Activated CD4-positive, alpha-beta T cell treated with anti-CD3 and anti-CD28 coated beads for 4 hours (primary cell): Measurements from ENCODE around the gene PCCB.
"Not testable (repeated sequence)": the region's sequence is repeated elsewhere in the genome, so short reads cannot be mapped to it uniquely, and the experiment has no call there.

ENCODE experiments used
- DNase-seq, 2 donors: peaks; one replicate each; pipeline ENCODE4 v3.0.0-alpha.2; 2020

The PCCB gene

DNA sequence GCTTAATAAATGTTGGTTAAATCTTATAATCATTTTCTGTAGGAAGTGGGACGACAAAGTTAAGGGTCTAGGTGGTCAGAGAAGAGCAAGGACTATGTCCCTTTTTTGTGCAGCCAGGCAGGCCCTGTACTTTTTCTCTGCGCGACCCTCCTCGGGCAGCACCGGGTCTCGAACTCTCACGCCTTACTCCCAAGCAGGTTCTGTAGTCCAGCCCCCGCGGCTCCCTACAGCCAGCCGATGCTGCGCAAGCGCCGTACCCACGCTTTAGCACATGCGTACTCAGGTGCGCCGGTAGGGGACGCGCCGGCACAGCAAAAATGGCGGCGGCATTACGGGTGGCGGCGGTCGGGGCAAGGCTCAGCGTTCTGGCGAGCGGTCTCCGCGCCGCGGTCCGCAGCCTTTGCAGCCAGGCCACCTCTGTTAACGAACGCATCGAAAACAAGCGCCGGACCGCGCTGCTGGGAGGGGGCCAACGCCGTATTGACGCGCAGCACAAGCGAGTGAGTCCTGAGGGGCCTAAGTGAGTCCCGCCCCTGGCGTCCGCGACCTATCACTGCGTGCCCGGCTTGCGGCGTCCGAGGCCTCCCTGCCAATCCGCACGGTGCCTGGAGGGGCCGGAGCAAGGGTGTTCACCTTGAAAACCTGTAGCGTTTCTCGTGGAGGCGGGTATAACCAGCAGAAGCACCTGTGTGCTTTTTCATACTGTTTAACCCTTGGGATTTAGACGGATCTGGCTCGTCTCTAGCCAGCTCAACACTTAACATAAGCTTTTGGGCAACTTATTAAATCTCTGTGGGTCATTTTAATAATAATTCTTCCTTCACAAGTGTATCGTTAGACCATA, at the start of gene PCCB:
PCCB (plus strand) TSS at position 282 of the 844 bp plus-strand sequence; CDS start at position 318, 36 bp downstream.
- peak; percentile 91 to 93 for DNase-seq

DNA sequence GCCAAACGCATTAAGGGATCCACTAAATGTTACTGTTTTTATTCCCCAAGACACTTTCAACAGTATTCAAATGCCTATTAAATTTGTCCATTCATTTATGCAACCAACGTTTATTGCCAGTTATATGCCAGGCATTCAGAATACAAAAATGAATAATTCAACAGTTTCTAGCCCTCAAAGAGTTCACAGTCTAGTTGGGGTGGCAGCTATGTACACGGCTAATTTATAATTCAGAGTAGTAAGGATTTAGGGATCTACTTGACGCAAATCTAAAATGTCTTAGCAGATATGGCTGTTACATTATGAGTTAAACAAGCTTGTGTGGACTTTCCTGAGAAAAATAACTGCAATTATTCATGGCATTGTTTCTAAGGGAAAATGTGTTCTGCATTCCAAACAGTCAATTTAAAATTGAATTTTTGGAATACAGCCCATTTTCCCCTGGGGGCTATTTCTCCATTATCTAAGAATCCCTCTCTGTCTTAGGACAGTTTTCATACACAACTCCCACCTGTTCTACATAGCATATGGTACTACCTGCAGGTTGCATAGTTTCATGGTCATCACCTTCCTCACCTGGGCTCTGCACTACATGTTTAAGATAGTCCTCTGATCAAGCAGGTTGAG, 42.5 kb upstream of the PCCB start:
- DNase-seq = no peak

- no peak for DNase-seq
These were observed 40.2 kb upstream of the PCCB start for GRCh38 chr3:136209921-136210320.

GRCh38 chr3:136211547-136211946, 38.6 kb upstream of the PCCB start:
- DNase-seq = no peak

DNA sequence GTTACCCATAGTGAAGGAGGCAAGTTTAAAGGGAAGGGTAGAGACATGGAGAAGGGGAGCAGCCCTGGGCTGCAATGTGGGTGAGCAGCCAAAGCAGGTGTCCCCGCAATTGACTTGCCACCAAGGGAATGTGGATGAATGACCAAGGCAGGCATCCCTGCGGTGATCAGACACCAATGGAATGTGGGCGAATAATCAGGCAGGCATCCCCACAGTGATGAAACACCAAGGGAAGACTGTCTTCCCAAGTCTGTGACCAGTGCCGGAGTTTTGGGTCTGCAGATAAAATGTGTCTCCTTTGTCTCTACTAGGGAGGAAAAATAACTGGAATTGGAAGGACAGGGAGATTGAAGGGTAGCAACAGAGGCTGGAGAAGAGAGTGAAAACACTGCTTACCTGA, 27.4 kb upstream of the PCCB start:
- DNase-seq = not testable (repeated sequence)

- DNase-seq = no peak
These were observed 17.7 kb upstream of the PCCB start for GRCh38 chr3:136232413-136232812.

DNA sequence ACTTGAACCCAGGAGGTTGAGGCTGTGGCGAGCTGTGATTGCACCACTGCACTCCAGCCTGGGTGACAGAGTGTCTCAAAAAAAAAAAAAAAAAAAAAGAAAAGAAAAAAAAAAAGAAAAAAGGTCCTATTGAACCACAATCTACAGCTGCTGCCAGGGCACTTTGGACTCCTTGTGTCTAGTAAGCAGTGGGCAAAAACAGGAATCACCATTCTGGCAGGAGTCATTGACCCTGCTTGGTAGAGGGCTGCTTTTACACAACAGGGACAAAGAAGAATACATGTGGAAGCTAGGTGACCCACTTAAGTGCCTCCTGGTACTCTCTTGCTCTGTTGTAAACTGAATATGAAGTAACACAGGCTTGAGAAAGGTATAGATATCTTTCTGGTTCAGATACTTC, 14.6 kb upstream of the PCCB start:
- no peak for DNase-seq

- no peak for DNase-seq
These were observed 14.0 kb upstream of the PCCB start for GRCh38 chr3:136236109-136236508.

DNA sequence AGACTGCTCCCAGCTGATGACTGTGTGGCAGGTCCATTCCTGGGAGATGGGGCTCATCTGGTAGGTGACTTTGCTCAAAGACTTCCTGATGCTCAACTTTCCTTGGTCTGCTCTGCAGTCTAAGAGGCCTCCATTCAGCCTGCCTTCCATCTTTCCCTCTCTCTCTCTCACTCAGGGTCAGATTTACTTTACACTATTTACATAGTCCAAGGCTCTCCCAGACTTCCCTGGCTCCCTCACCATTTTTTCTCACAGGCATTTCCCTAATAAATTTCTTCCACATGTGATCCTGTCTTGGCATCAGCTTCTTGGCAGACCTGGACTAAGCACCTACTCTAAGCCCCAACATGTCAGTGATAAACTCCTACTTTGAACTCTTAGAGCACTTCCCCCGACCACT, 13.0 kb upstream of the PCCB start:
- no peak for DNase-seq

DNA sequence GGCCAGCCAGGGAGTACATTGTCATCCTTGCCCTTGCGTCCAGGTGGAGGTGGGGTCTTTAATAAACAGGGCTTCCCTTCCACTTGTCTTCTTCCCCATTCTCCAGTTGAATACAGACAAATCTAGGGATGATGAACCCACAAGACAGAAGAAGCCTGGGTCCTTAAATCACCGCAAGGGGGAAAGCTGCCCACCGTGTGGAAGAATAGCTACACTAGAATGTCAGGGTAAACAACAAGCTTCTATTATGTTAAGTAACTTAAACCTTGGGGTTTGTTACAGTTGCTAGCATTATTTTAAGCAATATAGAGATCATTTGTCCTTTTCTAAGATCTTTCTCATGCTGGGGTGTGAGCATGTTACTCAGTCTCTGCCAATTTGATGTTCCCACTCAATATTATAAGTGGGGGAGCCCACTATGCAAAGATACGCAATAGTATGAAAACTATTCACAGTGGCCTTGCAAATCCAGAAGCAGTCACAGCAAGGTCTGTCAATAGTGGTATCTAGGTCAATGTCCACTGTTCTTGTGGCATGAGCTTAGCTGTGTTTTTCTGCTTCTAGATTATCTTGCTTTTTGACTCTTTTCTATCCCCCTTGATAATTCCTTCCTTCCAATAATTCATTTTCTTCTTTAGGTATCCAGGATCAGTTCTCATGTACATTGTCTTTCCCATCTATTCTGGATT, 12.0 kb upstream of the PCCB start:
- DNase-seq = no peak

GRCh38 chr3:136239094-136239493, 11.0 kb upstream of the PCCB start:
- DNase-seq = no peak

DNA sequence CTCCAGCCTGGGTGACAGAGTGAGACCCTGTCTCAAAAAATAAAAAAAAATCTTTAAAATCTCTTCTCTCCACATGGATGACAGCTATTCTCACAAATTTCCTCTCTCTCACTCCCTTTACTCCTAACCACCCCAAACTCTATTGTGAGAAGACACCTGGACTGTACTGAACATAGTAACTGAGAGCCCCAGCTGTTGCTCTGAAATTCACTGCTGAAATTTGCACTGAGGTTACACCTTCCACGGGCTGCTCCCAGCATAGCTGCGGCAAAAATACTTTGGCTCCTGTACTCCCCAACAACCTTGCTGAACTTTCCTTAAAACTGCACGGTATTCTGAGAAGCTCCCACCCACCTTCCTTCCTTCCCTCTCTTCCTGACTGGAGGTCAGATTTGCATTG, 4.4 kb upstream of the PCCB start:
- DNase-seq = no peak

DNA sequence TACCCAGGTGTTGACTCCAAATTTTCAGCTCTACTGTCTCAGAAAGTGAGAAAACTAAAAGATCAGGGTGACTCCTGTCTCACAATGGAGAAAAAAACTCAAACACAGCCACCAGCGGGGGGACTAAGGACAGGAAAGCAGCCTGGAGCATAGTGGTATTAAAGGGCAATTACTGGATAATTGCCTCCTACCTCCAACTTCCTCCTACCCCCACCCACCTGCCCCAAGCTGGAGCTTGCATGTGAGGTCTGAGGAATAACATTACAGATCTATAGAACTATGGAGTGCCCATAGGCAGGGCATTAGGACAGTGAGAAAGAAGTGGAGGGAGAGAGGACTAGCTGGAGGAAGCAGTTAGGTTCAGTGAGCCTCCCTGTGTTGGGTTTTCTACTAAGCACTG, 2.7 kb upstream of the PCCB start:
- no peak for DNase-seq

DNA sequence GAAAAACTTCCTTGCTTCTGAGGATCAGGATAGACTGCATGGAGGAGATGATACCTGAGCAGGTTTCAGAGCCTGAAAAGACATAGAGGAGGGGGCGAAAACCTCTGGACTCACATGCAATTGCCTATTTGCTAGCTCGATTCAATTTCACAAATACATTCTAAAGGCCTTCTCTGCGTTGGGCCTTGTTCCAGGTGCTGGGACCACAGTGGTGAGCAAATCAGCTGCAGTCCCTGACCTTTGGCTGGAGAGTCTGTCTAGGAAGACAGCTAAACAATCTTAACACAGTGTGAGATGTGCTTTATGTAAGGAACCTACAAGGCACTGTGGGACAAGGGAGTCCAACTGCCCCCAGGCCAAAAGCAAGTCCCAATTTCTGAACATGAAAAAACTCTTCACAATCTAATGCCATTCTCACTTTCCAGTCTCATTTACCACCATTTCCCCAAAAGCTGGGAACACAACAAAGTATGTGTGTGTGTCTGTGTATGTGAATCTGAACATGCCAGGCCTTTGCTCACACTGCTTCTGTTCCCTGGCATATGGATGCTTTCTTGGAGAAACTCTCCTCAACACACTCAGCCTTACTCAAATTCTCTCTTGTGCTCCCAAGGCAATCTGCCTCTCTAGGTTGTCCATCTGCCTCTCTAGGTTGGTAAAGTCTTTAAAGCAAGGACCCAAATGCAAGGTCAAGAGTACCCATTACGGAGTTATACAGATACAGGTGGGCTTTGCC, 2.1 kb upstream of the PCCB start:
- DNase-seq = no peak

DNA sequence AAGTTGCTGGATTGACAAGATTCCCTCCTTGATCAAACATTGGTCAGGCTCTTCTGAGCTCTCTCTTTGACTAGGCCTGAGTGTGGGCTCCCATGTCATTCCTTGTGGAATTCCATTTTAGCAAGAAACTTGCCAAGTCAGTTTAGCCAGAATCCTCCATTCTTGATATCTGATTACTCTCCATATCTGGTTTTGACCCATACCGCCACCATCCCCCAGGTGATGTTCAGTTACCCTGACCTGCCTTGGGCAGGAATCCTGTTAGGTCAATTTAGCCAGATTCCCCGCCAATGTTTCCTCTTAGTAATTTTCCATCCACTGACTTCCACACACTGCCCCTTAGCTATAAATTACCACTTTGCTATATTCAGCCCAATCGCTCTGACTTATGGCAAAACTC, 1.0 kb upstream of the PCCB start:
- DNase-seq = no peak

- no peak for DNase-seq
These were observed 547 bp upstream of the PCCB start for GRCh38 chr3:136249593-136249992.

DNA sequence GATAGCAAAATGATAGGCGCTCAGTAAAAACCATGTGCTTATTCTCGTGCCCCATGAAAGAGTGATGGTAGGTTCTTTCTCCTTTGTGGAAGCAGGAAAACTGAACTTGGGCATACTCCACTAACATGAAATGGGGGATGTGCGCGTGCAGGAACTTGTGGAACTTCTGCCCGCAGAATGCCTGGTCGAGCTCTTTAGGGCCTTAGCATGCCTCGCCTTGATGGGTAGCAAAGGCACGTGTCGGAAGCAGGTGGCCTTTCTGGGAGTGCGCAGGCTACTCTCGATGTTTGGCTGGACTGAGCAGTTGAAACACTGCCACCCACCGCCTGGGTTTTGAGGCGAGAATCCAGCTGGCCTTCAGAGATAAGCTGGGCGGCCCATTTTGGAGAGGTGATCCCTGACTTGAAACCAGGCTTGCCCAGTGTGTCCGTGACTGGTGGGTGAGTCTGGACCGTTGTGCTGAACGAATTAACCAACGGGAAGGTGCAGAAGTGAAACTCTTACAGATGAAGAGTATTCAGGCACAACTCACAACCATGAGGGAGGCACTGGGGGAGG, 842 bp downstream of the PCCB start:
- DNase-seq = peak; percentile 11 to 21

DNA sequence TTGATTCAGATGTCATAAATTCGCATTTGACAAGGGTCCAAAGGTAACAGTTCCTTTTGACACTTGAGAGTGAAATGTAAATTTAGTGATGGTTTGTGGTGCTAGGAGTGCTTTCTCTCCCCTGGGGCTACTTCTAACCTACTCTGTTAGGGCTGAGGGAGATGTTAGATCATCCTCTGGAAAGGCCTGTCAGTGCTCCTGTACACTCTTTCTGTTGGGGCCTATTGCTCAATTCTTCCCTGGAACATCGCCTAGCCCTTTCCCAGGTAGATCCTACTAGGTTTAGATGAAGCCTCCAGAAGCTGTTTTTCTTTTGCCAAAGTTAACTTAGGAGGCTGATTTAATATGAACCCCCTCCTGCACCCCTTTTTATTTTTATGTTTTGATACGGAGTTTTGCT, 1.4 kb downstream of the PCCB start:
- DNase-seq = no peak

DNA sequence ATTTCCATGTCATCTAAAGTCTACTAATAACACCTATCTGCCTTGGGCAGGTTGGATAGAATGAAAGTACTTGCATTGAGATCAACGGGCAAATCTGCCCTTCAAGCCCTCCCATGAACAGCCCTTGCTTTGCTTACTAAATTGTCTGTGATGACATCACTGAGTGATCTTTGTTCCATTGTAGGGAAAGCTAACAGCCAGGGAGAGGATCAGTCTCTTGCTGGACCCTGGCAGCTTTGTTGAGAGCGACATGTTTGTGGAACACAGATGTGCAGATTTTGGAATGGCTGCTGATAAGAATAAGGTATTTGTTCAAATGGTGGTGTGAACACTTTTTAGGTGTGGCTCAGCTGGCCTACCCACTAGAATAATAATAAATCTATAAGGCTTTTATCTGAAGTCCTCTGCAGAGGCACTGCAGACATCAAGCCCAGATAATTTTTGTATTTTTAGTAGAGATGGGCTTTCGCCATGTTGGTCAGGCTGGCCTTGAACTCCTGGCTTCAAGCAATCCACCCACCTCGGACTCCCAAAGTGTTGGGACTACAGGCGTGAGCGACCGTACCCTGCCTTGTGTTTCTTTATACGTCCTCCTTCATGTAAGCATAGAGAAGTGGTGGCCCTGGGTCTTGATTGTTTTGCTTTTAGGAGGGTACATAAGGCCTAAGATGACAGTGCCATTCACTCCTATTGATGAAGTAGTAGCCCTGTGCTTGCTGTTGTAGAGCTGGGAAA, 5.7 kb downstream of the PCCB start:
- no peak for DNase-seq

- DNase-seq = no peak
These were observed 8.1 kb downstream of the PCCB start for GRCh38 chr3:136258199-136258598.

- DNase-seq = no peak
These were observed 11.7 kb downstream of the PCCB start for GRCh38 chr3:136261826-136262225.

GRCh38 chr3:136262559-136262958, 12.4 kb downstream of the PCCB start:
- DNase-seq = no peak
